ENCODE data around the gene KCTD16.

DNA sequence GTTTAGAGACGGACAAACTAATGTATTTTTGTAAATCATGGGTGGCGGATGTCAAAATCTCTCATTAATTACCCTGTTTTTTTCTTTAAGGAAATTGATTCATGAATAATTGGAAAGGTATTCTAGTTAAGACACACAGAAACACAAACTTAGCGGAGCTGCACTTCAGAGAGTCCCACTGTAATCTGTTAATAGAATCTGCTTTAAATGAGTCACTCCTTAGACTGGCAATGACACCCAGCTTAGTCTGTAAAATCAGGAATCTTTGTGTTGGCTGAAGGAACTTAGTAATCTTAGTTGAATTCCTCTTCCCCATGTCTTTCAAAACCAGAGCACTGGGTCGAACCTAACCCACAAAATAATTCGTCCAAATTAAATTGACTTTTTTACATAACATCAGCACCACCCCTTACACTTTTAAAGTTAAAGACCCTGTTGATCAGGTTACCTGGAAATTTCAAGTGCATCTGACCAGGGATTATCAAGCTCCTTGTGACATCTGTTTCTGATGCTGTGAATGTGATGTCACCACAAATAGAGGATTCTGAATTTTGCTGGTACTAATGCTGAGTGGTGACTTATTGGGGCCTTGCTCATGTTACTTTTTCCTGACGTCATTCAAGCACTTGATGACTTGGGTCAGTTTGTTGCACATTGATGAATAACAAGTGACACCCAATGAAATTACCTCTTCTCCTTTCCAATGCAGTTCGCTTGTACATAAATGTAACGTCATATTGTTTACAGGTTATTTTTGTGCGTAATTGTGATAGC lies 313.6 kb downstream of the KCTD16 start:
- TF ChIP-seq TP53 (CRISPR knock-in tag; IDR thresholded peaks at IDR 0.05) (no peak), POLR2A (IDR thresholded peaks at IDR 0.05; ENCODE audit: low read length) (no peak), NPAS2 (CRISPR knock-in tag; IDR thresholded peaks at IDR 0.05; ENCODE audit: borderline replicate concordance) (no peak), PHF8 (IDR thresholded peaks at IDR 0.05; ENCODE audit: borderline replicate concordance, low read depth) (no peak), SREBF2 (IDR thresholded peaks at IDR 0.05) (no peak), JUN (IDR thresholded peaks at IDR 0.05) (no peak)
- TF ChIP-seq, protein P1, sequence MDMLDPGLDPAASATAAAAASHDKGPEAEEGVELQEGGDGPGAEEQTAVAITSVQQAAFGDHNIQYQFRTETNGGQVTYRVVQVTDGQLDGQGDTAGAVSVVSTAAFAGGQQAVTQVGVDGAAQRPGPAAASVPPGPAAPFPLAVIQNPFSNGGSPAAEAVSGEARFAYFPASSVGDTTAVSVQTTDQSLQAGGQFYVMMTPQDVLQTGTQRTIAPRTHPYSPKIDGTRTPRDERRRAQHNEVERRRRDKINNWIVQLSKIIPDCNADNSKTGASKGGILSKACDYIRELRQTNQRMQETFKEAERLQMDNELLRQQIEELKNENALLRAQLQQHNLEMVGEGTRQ (IDR thresholded peaks at IDR 0.05): no peak
- TF ChIP-seq, protein P2, sequence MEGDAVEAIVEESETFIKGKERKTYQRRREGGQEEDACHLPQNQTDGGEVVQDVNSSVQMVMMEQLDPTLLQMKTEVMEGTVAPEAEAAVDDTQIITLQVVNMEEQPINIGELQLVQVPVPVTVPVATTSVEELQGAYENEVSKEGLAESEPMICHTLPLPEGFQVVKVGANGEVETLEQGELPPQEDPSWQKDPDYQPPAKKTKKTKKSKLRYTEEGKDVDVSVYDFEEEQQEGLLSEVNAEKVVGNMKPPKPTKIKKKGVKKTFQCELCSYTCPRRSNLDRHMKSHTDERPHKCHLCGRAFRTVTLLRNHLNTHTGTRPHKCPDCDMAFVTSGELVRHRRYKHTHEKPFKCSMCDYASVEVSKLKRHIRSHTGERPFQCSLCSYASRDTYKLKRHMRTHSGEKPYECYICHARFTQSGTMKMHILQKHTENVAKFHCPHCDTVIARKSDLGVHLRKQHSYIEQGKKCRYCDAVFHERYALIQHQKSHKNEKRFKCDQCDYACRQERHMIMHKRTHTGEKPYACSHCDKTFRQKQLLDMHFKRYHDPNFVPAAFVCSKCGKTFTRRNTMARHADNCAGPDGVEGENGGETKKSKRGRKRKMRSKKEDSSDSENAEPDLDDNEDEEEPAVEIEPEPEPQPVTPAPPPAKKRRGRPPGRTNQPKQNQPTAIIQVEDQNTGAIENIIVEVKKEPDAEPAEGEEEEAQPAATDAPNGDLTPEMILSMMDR (IDR thresholded peaks at IDR 0.05): no peak
- TF ChIP-seq, protein P3, sequence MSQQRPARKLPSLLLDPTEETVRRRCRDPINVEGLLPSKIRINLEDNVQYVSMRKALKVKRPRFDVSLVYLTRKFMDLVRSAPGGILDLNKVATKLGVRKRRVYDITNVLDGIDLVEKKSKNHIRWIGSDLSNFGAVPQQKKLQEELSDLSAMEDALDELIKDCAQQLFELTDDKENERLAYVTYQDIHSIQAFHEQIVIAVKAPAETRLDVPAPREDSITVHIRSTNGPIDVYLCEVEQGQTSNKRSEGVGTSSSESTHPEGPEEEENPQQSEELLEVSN (IDR thresholded peaks at IDR 0.05; ENCODE audit: borderline replicate concordance, low read depth): no peak
- TF ChIP-seq, protein P4, sequence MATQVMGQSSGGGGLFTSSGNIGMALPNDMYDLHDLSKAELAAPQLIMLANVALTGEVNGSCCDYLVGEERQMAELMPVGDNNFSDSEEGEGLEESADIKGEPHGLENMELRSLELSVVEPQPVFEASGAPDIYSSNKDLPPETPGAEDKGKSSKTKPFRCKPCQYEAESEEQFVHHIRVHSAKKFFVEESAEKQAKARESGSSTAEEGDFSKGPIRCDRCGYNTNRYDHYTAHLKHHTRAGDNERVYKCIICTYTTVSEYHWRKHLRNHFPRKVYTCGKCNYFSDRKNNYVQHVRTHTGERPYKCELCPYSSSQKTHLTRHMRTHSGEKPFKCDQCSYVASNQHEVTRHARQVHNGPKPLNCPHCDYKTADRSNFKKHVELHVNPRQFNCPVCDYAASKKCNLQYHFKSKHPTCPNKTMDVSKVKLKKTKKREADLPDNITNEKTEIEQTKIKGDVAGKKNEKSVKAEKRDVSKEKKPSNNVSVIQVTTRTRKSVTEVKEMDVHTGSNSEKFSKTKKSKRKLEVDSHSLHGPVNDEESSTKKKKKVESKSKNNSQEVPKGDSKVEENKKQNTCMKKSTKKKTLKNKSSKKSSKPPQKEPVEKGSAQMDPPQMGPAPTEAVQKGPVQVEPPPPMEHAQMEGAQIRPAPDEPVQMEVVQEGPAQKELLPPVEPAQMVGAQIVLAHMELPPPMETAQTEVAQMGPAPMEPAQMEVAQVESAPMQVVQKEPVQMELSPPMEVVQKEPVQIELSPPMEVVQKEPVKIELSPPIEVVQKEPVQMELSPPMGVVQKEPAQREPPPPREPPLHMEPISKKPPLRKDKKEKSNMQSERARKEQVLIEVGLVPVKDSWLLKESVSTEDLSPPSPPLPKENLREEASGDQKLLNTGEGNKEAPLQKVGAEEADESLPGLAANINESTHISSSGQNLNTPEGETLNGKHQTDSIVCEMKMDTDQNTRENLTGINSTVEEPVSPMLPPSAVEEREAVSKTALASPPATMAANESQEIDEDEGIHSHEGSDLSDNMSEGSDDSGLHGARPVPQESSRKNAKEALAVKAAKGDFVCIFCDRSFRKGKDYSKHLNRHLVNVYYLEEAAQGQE (IDR thresholded peaks at IDR 0.05): no peak
